H1 (cell line): ENCODE results near the gene SF3B2. TPM values are rescaled to one million over a fixed set of nuclear protein-coding genes. Genes with fewer than 3 reads are reported as not detected.

Source experiments
- CTCF ChIA-PET: fragments of 300-600 bp; sonication (Branson Sonifier 250); formaldehyde crosslinking; loops from one replicate; lab custom pipeline; 2021; ENCODE audit not compliant: partially characterized antibody; lab: Charles Lee
- POLR2A ChIA-PET: fragments of 300-600 bp; sonication (Branson Sonifier 250); formaldehyde crosslinking; loops from one replicate; lab custom pipeline; 2021; ENCODE audit warnings: inconsistent platforms; ENCODE audit not compliant: partially characterized antibody; lab: Charles Lee
- DNase-seq, 2 experiments: peaks; one replicate each; pipeline versions ENCODE4 v3.0.0 to v3.0.0-alpha.2; 2010 to 2022; ENCODE audit warnings: low spot score in 2 of 2, low read depth in 1 of 2, mixed read lengths in 1 of 2
- FAIRE-seq: peaks from 2 replicates; lab custom pipeline; 2011; peaks lifted over from hg19 to GRCh38; lab: Jason Lieb, UNC
- H2AFZ ChIP-seq: 2 replicates; pipeline ENCODE4 v1.8.1; 2012; ENCODE audit warnings: low read length, inconsistent platforms
- H2AK5ac ChIP-seq: 2 replicates; pipeline ENCODE4 v1.6.1; 2013; ENCODE audit warnings: low read depth, low read length
- H2BK120ac ChIP-seq: replicated peaks from 2 replicates; pipeline ENCODE3; 2013; ENCODE audit warnings: low read depth, low read length, inconsistent platforms
- H2BK12ac ChIP-seq: 2 replicates; pipeline ENCODE4 v1.6.1; 2013; ENCODE audit warnings: low read depth, low read length
- H2BK15ac ChIP-seq: 2 replicates; pipeline ENCODE4 v1.6.1; 2013; ENCODE audit warnings: low read length
- H2BK20ac ChIP-seq: 2 replicates; pipeline ENCODE4 v1.6.1; 2013; ENCODE audit warnings: low read length
- H2BK5ac ChIP-seq: 2 replicates; pipeline ENCODE4 v1.6.1; 2013; ENCODE audit warnings: low read depth, low read length
- H3K14ac ChIP-seq: 2 replicates; pipeline ENCODE4 v1.6.1; 2013; ENCODE audit warnings: inconsistent platforms; ENCODE audit not compliant: insufficient read length
- H3K18ac ChIP-seq: 2 replicates; pipeline ENCODE4 v1.6.1; 2013; ENCODE audit warnings: low read length; ENCODE audit errors: extremely low read depth
- H3K23ac ChIP-seq: 2 replicates; pipeline ENCODE4 v1.6.1; 2013; ENCODE audit warnings: inconsistent platforms; ENCODE audit not compliant: insufficient read length
- H3K23me2 ChIP-seq: 2 replicates; pipeline ENCODE4 v1.6.1; 2013; ENCODE audit warnings: low read depth, low read length
- H3K27ac ChIP-seq: 2 replicates; pipeline ENCODE4 v1.6.1; 2011; ENCODE audit warnings: low read depth, low read length, inconsistent platforms
- H3K27me3 ChIP-seq, 4 experiments: replicated peaks in 1 of 4; 1 replicate in 1 of 4; 2 replicates in 3 of 4; pipeline versions ENCODE4 v1.6.1 to v1.8.1; 2011 to 2013; ENCODE audit warnings: low read length in 3 of 4, mild to moderate bottlenecking in 3 of 4, inconsistent platforms in 2 of 4, mixed read lengths in 2 of 4, moderate library complexity in 1 of 4; ENCODE audit not compliant: control insufficient read depth in 3 of 4, insufficient read depth in 3 of 4; ENCODE audit errors: extremely low read depth in 1 of 4
- H3K36me3 ChIP-seq, 4 experiments: 2 replicates each; pipeline versions ENCODE4 v1.6.1 to v1.8.1; 2011 to 2013; ENCODE audit warnings: mild to moderate bottlenecking in 4 of 4, low read length in 3 of 4, moderate library complexity in 2 of 4, control low read depth in 1 of 4, inconsistent platforms in 1 of 4; ENCODE audit not compliant: insufficient read depth in 4 of 4, control insufficient read depth in 2 of 4
- H3K4ac ChIP-seq: replicated peaks from 2 replicates; pipeline ENCODE3; 2013; ENCODE audit warnings: low read length, low read depth, mixed read lengths, inconsistent platforms; ENCODE audit not compliant: insufficient read length
- H3K4me1 ChIP-seq, 4 experiments: replicated peaks in 1 of 4; 1 replicate in 1 of 4; 2 replicates in 3 of 4; pipeline versions ENCODE4 v1.6.1 to v1.8.1; 2011 to 2013; ENCODE audit warnings: low read length in 3 of 4, inconsistent platforms in 2 of 4, mixed read lengths in 1 of 4; ENCODE audit not compliant: insufficient read depth in 4 of 4, control insufficient read depth in 3 of 4
- H3K4me2 ChIP-seq, 2 experiments: 2 replicates each; pipeline versions ENCODE4 v1.6.1 to v1.8.1; 2011 to 2013; ENCODE audit warnings: low read depth in 2 of 2, low read length in 2 of 2, control low read depth in 1 of 2, inconsistent platforms in 1 of 2, mild to moderate bottlenecking in 1 of 2; ENCODE audit not compliant: insufficient read depth in 1 of 2
- H3K4me3 ChIP-seq, 4 experiments: fragments of 200-600, 300-600 bp in 1 of 4; sonication (generic), shearing (Covaris generic), sonication (Bioruptor Twin) in 1 of 4; 2 replicates each; pipeline versions ENCODE4 v1.5.1 to v1.8.1; 2011 to 2016; ENCODE audit warnings: low read length in 4 of 4, low read depth in 3 of 4, control low read depth in 2 of 4, inconsistent platforms in 2 of 4, mild to moderate bottlenecking in 2 of 4, mixed read lengths in 1 of 4, moderate library complexity in 1 of 4; ENCODE audit not compliant: insufficient read depth in 2 of 4; ENCODE audit errors: extremely low read depth in 1 of 4
- H3K56ac ChIP-seq: replicated peaks from 2 replicates; pipeline ENCODE3; 2013; ENCODE audit warnings: low read depth, mild to moderate bottlenecking, mixed read lengths, low read length, inconsistent platforms; ENCODE audit not compliant: insufficient read length
- H3K79me1 ChIP-seq: 2 replicates; pipeline ENCODE4 v1.6.1; 2013; ENCODE audit warnings: low read depth, low read length, control low read depth
- H3K79me2 ChIP-seq, 2 experiments: 2 replicates each; pipeline versions ENCODE4 v1.6.1 to v1.8.1; 2012 to 2013; ENCODE audit warnings: low read length in 2 of 2, mild to moderate bottlenecking in 2 of 2, inconsistent platforms in 1 of 2; ENCODE audit not compliant: insufficient read depth in 2 of 2, control insufficient read depth in 1 of 2
- H3K9ac ChIP-seq, 4 experiments: replicated peaks in 1 of 4; 1 replicate in 1 of 4; 2 replicates in 3 of 4; pipeline versions ENCODE4 v1.6.1 to v1.8.1; 2011 to 2013; ENCODE audit warnings: low read depth in 3 of 4, low read length in 3 of 4, control low read depth in 2 of 4, mild to moderate bottlenecking in 2 of 4, moderate library complexity in 2 of 4, inconsistent platforms in 1 of 4; ENCODE audit errors: extremely low read depth in 1 of 4
- H3K9me3 ChIP-seq, 2 experiments: 2 replicates each; pipeline versions ENCODE4 v1.6.1 to v1.8.1; 2012 to 2013; ENCODE audit warnings: mild to moderate bottlenecking in 2 of 2, moderate library complexity in 2 of 2, control low read depth in 1 of 2, inconsistent platforms in 1 of 2, low read depth in 1 of 2, low read length in 1 of 2, mixed read lengths in 1 of 2; ENCODE audit not compliant: insufficient read depth in 2 of 2
- H4K20me1 ChIP-seq, 2 experiments: replicated peaks in 1 of 2; 2 replicates each; pipeline versions ENCODE3 to v1.8.1; 2011 to 2013; ENCODE audit warnings: inconsistent platforms in 2 of 2, low read length in 2 of 2, mild to moderate bottlenecking in 1 of 2; ENCODE audit not compliant: insufficient read depth in 2 of 2, control insufficient read depth in 1 of 2
- H4K5ac ChIP-seq: 2 replicates; pipeline ENCODE4 v1.6.1; 2013; ENCODE audit warnings: low read length, low read depth, mixed read lengths, inconsistent platforms; ENCODE audit not compliant: insufficient read length
- H4K8ac ChIP-seq: 2 replicates; pipeline ENCODE4 v1.8.0; 2013; ENCODE audit warnings: mild to moderate bottlenecking, moderate library complexity, low read length, inconsistent platforms; ENCODE audit not compliant: insufficient read depth; ENCODE audit errors: extremely low read depth
- H4K91ac ChIP-seq: replicated peaks from 2 replicates; pipeline ENCODE3; 2013; ENCODE audit warnings: low read length, mixed read lengths, inconsistent platforms; ENCODE audit not compliant: insufficient read length
- CHD2 ChIP-seq: IDR thresholded peaks from 2 replicates; pipeline ENCODE4 v1.6.1; 2012; ENCODE audit warnings: low read length, improper control_type of control experiment
- CTCF ChIP-seq, 3 experiments: IDR thresholded peaks; 1 replicate in 2 of 3; 2 replicates in 1 of 3; pipeline versions ENCODE4 v1.5.1 to v1.6.1; 2011; ENCODE audit warnings: low read length in 3 of 3, mild to moderate bottlenecking in 3 of 3, inconsistent platforms in 2 of 3, low read depth in 1 of 3, moderate library complexity in 1 of 3; ENCODE audit not compliant: insufficient read depth in 1 of 3; ENCODE audit errors: control extremely low read depth in 1 of 3
- HDAC2 ChIP-seq, 2 experiments: fragments of 300-600 bp in 1 of 2; sonication (generic) in 1 of 2; IDR thresholded peaks; 2 replicates each; pipeline ENCODE4 v1.6.1; 2011 to 2012; ENCODE audit warnings: low read depth in 2 of 2, low read length in 2 of 2, mild to moderate bottlenecking in 2 of 2, moderate library complexity in 2 of 2, borderline replicate concordance in 1 of 2, inconsistent platforms in 1 of 2
- PHF8 ChIP-seq: fragments of 200-600 bp; sonication (generic); conservative IDR thresholded peaks from 2 replicates; pipeline ENCODE4 v1.7.1; 2012; ENCODE audit warnings: low read depth, mild to moderate bottlenecking, inconsistent platforms, low read length, moderate library complexity
- POLR2AphosphoS5 ChIP-seq: IDR thresholded peaks from 2 replicates; pipeline ENCODE4 v1.6.1; 2011; ENCODE audit warnings: low read depth, low read length
- TCF12 ChIP-seq: IDR thresholded peaks from 2 replicates; pipeline ENCODE4 v1.6.1; 2011; ENCODE audit warnings: low read depth, mild to moderate bottlenecking, low read length
- TEAD4 ChIP-seq: IDR thresholded peaks from 2 replicates; pipeline ENCODE4 v1.6.1; 2012; ENCODE audit warnings: low read depth, low read length, inconsistent platforms, mixed read lengths
- WGBS, 2 experiments: shearing (Covaris generic) in 1 of 2; methylation state at CpG; one replicate each; pipeline versions ENCODE4 v1.1.6 to v1.1.7; 2013 to 2015; ENCODE audit warnings: low lambda C conversion rate in 2 of 2, mixed read lengths in 2 of 2, inconsistent platforms in 1 of 2, low coverage in 1 of 2, missing lambda C conversion rate in 1 of 2; ENCODE audit not compliant: insufficient replicate concordance in 2 of 2, insufficient coverage in 1 of 2, insufficient read length in 1 of 2; ENCODE audit errors: extremely low coverage in 1 of 2, missing lambda C conversion rate in 1 of 2; 5-methylcytosine and 5-hydroxymethylcytosine counted together
- polyA plus RNA-seq, 7 experiments: library from polyadenylated mRNA; depleted of rRNA in 3 of 7; stranded (reverse) in 5 of 7; unstranded in 2 of 7; fragments of >200 nt in 5 of 7; fragments of 200-250 nt in 2 of 7; gene quantifications; 1 replicate in 5 of 7; 2 replicates in 1 of 7; 4 replicates in 1 of 7; pipeline versions ENCODE4 v1.2.1 to v1.2.3, GENCODE V29; 2011 to 2013; ENCODE audit warnings: missing spikeins in 2 of 7, mixed read lengths in 2 of 7
- total RNA-seq: library from RNA; stranded (reverse); fragmentation: NEBNext Ultra II Directional; extraction: Animal tissue kit (Norgen Biotek cat#: 25700); gene quantifications from 2 replicates; pipeline ENCODE4 v1.2.1, GENCODE V29; 2021

Gene SF3B2
- total and polyA plus RNA-seq, 2 of the 8 experiments (the other 6 are each of a cell fraction or from before 2014, with no cell fraction given): 182 to 237 TPM

DNA sequence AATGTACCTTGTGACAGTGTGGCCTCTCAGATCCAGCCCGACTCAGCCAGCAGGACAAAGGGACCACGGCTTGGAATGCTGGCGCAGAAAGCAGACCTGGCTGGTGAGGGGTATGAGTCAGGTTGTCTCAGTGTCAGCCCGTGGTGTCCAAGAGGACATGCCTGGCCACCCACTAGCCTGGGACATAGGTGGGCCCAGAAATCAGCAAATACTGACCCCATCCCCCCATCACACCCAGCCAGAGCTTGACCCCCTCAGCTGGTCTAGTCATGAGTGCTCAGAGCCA, 45.3 kb upstream of the SF3B2 start:
- H2BK12ac ChIP-seq: peak overlapping the region; percentile 71; the same call in 1 of the 2 replicates
- H3K23me2 ChIP-seq: peaks cover 2% of the 10 kb centered on the region; the same call in 1 of the 2 replicates
- peaks cover 0 to 4% of the 10 kb centered on the region in 2 experiments for H4K20me1 ChIP-seq
- no peak overlapping the region for H3K23ac ChIP-seq
- peaks cover 0 to 10% (median 4%) of the 10 kb centered on the region in 4 experiments; a peak in 5 of 8 replicates for H3K36me3 ChIP-seq
- H3K9ac ChIP-seq: no peak overlapping the region
- H3K4me1 ChIP-seq: peaks cover 0 to 21% (median 8%) of the 10 kb centered on the region in 4 experiments; a peak in 5 of 7 replicates
- 0 out of 2 replicates have a peak overlapping the region, but pooled peaks have one; percentile 18 for H2BK15ac ChIP-seq
- peaks cover 8% of the 10 kb centered on the region for H3K79me1 ChIP-seq
- no peak overlapping the region for H2AK5ac ChIP-seq
- H2BK120ac ChIP-seq: no peak overlapping the region
- peaks cover 3 to 13% (median 11%) of the 10 kb centered on the region in 4 experiments for H3K27me3 ChIP-seq
- H2BK5ac ChIP-seq: peak overlapping the region; percentile 49; the same call in 1 of the 2 replicates
- H2BK20ac ChIP-seq: no peak overlapping the region
- ChIA-PET CTCF (interaction anchor here (0.8 to 3.1 kb wide), 3 partner anchors 16 to 105 kb away, joined by 3 to 15 read pairs (median 9); no protein-coding TSS in a partner anchor), POLR2A (interaction anchor here (1.1 to 1.5 kb wide), 2 partner anchors 44 to 147 kb away, joined by 3 to 4 read pairs; partner anchors contain the start of gene MUS81)
- no peak overlapping the region for H4K91ac ChIP-seq
- no peak for TF ChIP-seq PHF8
- no peak for TF ChIP-seq CTCF (IDR thresholded peaks at IDR 0.05; ENCODE audit: control extremely low read depth in 1 of 3, insufficient read depth in 1 of 3, low read depth in 1 of 3, low read length in 3 of 3)
- no peak for TF ChIP-seq CHD2
- TF ChIP-seq POLR2AphosphoS5: 0 out of 2 replicates have a peak, but pooled peaks have one; percentile 4
- no peak for TF ChIP-seq TCF12
- TF ChIP-seq HDAC2 (IDR thresholded peaks at IDR 0.05; ENCODE audit: borderline replicate concordance in 1 of 2, low read depth in 2 of 2, low read length in 2 of 2): no peak
- no peak for TF ChIP-seq TEAD4
- H3K27ac ChIP-seq: no peak overlapping the region
- DNase-seq: no peak
- no peak overlapping the region; a peak in 1 of 4 replicates for H3K4me2 ChIP-seq
- no peak overlapping the region for H3K4me3 ChIP-seq
- no peak overlapping the region for H3K56ac ChIP-seq
- H3K14ac ChIP-seq: no peak overlapping the region
- no peak overlapping the region for H3K4ac ChIP-seq
- H4K8ac ChIP-seq: no peak overlapping the region
- FAIRE-seq: no peak
- WGBS, 2 experiments: 79% methylated on average over 4 of the region's 4 CpGs; no CpG with 5 or more reads in 1 of the 2 experiments
- H3K79me2 ChIP-seq: peaks cover 0 to 10% of the 10 kb centered on the region in 2 experiments; a peak in 2 of 4 replicates
- H3K18ac ChIP-seq: no peak overlapping the region
- H3K9me3 ChIP-seq: no peaks in the 10 kb centered on the region
- H2AFZ ChIP-seq: no peak overlapping the region
- no peak overlapping the region for H4K5ac ChIP-seq
